ENCODE data around the gene SLC43A1.

Gene SLC43A1

DNA sequence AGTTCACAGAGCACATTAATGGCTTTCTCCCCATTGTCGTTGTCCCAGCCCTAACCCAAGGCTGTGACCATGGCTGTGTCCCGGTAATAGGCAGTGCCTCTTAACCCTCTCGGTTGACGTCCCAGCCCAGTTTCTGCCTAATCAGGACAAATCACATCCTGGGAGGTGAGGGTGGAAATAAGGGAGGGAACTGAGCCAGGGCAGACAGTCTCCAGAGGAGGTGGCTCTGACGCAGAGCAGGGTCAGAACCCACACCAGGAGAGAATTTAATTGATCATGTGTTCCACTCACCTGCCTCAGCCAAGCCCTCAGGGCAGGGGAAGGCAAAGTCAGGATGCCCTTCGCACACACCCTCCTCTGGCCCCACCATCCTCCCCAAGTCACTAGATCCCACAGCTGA, 17.0 kb downstream of the SLC43A1 start:
- no peak for DNase-seq (ENCODE audit: low read depth in 2 of 2)

- no peak for DNase-seq (ENCODE audit: low read depth in 2 of 2)
These were observed 17.9 kb downstream of the SLC43A1 start for GRCh38 chr11:57497303-57498247.

DNA sequence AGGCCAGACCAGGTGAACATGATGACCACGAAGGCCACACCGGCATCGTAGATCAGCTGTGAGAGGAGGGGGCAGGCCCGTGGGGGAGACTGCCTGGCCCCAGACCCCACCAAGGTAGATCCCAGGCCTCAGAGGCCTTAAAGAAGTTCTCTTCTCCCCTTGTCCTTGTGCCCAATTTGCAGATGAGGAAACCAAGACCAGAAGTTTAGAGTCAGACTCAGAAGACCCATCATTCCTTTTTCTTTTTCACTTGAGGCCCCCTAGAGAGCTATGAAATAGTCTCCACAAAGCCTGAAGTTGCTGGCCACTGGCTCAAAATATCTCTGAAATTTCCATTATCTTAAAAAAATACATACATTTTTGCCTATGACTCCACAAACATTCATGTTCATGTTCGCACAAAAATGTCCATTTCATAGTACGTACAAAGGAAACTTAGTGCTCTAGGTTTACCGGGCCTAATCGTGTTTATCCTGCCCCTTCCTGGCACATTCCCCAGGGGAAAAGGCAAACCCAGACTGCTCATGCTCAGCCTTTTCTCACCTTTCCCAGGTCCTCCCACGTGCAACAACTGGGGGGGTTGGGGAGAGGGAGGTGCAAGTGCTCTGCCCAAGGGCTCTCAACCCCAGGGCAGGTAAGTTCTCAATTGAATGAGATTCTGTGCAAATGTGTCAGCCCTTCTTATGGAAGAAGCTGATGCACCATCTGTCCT, 19.2 kb downstream of the SLC43A1 start:
- no peak for DNase-seq (ENCODE audit: low read depth in 2 of 2)

DNA sequence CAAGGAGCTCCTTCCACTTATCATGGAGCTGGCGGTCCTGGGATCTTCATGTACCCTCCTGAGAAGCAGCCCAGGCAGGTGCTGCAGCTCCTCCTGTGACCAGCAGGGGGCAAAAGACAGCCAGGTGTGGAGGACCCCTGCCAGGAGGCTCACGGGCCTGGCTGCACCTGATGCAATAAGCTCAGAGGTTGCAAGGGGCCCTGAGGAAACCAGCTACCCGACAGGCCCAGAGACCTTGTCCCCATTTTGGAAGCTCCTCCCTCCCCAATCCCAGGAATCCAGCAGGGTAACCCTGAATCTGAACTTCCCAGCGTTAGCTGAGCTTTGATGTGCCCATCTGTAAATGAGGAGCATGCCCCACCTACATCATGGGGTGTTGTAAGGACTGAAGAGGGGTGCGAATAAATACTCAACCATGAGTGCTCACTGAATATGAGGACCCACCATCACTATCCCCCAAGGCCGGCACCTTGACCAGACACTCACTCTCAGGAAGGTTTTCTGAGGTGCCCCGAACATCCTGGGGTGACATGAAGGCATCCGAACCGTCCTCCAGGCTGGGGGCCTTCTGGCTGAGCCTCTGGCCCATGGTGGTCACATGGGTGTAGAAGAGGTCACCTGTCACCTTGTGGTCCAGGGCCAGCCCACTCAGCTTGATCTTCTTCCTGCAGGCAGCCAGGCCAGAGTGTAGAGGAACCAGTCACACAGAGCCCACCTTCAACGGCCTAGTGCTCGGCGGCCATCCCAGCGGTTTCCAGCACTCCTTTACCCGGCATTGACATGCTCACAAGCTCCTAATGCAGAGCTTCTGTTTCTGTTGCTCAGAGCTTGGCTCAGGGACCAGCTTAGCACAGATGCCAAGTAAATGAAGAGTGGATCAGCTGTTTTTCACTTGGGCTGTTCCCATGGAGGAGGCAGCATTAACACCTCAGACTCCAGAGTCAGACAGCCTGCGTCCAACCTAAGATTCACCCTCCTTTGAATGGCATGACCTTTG, 21.7 kb downstream of the SLC43A1 start:
- peak; percentile 51 to 67 for DNase-seq (ENCODE audit: low read depth in 2 of 2)

DNA sequence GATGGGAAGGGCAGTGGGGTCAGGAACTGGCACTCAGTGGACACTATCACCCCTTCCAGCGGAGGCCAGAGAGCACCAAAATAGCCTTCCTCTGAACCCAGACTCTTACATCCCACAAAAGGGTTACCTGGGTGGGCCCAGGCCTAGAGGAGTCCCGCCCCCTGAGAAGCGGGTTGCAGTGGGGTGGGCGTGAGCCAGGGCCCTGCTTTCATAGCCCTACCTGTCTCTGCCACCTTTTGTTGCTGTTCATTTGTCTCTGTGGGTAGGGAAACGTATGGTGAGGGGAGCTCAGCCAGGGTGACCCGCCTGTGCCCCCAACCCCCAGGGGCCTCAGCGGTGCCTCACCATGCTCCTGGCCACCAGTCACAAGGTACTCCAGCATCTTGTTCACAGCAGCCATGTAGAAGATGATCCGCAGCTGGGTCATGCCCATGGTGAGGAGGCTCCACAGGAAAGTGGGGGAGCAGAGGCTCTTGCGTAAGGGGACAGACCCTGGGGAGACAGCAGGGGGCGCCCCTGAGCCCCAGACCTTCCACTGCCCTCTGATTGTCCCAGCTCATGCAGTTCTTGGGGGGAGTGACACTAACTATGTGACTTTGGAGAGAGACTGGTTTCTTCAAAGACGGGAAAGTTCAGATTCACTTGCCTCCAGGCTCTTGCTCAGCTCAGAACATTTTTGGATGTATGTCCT, 24.0 kb downstream of the SLC43A1 start:
- peak in 1 of 2 donors; percentile 49 for DNase-seq (ENCODE audit: low read depth in 2 of 2)

DNA sequence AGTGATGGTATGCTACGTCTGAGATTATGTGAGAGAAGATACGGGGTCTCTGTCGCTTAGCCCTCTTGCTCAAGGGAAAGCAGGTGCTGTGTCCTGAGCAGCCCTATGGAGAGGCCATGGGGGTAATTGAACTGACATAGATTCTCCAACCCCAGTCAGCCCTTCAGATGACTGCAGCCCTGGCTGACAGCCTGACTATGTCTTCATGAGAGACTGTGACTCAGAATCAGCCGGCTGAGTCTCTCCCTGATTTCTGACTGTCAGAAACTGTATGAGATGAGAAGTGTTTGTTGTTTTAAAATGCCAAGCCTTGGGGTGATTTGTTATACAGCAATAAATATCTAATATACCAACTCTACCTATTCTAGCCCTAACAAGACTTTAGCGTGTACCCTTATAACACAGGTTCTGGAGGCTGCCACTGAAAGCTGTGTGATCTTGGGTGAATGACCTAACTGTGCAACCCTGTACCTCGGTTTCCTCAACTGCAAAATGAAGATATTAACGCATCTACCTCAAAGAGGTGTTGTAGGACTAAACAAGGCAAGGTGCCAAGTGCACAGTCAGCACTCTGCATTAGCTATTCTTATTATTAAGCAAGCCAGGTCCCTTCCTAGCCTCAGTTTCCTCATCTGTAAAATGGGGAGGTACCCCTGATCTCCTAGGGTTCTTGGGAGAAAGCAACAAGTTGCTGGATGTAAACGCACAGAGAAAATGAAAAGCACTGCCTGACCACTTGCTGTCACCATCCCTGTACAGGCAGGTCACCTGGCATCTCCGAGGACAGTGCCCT, 24.9 kb downstream of the SLC43A1 start:
- DNase-seq (ENCODE audit: low read depth in 2 of 2), result no peak

DNA sequence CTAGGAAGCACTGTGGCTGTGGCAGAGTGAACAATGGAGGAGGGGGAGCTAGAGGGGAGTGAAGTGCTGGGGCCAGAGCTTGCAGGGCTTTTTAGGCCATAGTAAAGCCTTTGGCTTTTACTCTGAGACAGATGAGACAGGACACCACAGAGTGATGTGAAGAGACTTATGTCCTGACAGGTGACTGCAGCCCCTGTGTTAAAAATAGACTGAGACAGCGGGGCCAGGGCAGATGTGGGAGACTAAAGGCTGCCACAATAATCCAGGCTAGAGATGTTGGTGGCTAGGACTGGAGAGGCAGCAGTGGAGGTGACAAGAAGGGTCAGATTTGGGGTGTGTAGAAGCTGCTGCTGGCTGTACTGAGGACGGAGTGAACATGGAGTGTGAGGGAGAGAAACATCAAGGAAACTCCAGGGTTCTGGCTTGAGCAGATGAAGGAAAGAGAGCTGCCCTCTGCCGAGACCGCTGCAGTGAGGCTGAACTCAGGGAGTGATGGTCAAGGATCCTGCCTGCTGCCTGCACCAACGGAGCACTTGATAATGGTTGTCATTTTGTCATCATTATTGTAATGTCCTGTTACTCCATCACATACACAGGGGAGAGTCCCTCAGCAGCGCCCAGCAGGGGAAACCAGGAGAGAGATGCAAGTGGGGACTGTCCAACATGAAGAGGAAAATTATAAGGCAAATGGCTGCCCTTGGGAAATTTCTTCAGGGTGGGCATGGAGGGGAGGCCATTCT, 27.4 kb downstream of the SLC43A1 start:
- DNase-seq (ENCODE audit: low read depth in 2 of 2), result no peak

DNA sequence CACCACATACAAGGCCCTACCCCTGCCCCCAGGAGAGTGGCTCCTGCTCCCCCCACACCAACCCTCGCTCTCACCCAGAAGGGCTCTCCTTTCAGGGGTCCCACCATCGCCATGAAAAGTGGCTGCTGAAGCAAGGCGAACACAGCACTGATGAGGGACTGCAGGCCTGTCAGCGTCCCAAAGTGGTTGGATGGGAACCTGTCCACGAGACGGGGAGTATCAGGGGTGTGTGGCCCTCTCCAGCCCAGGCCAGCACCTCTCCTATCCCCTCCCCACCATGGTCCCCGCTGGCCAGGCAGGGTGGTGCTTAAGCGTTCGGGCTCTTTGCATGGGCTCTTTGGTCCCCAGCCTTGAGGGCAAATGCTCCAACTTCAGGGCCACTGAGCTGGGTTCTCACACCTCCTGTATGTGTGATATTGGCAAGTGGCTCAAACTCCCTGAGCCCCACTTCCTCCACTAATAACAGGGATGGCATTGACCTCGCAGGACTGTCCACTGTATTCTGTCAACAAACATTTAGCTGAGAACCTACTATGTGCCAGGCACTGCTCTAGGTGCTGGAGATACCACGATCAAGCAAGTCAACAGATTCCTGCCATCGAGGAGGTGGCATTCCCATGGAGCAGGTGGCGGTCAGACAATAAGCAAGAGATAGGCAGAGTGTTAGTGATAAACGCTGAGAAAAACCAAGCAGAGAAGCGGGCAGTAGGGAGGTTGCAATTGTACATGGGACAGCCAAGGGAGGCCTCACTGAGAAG, 28.3 kb downstream of the SLC43A1 start:
- no peak for DNase-seq (ENCODE audit: low read depth in 2 of 2)

GRCh38 chr11:57485217-57485990, 30.1 kb downstream of the SLC43A1 start:
- no peak for DNase-seq (ENCODE audit: low read depth in 2 of 2)

- DNase-seq (ENCODE audit: low read depth in 2 of 2), result no peak
These were observed 31.3 kb downstream of the SLC43A1 start for GRCh38 chr11:57484141-57484710.

GRCh38 chr11:57483562-57483918, 32.0 kb downstream of the SLC43A1 start:
- no peak for DNase-seq (ENCODE audit: low read depth in 2 of 2)

- DNase-seq (ENCODE audit: low read depth in 2 of 2), result peak; percentile 60 to 64
These were observed 32.5 kb downstream of the SLC43A1 start for GRCh38 chr11:57482782-57483561.

- no peak for DNase-seq (ENCODE audit: low read depth in 2 of 2)
These were observed 33.4 kb downstream of the SLC43A1 start for GRCh38 chr11:57481915-57482781.

DNA sequence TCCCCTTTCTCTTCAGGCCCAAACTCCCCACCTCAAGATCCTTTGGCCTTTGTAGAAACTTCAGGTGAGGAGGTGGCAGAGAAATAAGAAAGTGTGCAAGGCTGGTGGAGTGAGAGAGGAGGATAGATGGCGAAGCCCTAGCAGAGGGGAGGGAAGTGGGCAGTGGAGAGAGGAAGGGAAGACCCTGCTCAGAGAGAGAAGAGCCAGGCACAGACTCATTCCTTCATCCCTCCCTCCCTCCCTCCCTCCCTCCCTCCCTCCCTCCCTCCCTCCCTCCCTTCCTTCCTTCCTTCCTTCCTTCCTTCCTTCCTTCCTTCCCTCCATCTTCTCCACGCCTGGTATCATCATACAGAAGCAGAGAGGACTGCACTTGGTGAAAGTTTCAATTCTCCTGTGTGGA, 34.2 kb downstream of the SLC43A1 start:
- no peak for DNase-seq (ENCODE audit: low read depth in 2 of 2)

GRCh38 chr11:57480409-57481137, 34.9 kb downstream of the SLC43A1 start:
- peak; percentile 62 to 73 for DNase-seq (ENCODE audit: low read depth in 2 of 2)
